ENCODE measurements around the gene TBC1D16. TPM values are rescaled to one million over a fixed set of nuclear protein-coding genes. Genes with fewer than 3 reads are reported as not detected.

TBC1D16 gene
- total RNA-seq, 1 donor, result 37.8 TPM

- DNase-seq (ENCODE audit: low read depth), result no peak
- H3K4me3 ChIP-seq (ENCODE audit: low read depth, low read length), result no peak overlapping the region
- TF ChIP-seq, protein P1, sequence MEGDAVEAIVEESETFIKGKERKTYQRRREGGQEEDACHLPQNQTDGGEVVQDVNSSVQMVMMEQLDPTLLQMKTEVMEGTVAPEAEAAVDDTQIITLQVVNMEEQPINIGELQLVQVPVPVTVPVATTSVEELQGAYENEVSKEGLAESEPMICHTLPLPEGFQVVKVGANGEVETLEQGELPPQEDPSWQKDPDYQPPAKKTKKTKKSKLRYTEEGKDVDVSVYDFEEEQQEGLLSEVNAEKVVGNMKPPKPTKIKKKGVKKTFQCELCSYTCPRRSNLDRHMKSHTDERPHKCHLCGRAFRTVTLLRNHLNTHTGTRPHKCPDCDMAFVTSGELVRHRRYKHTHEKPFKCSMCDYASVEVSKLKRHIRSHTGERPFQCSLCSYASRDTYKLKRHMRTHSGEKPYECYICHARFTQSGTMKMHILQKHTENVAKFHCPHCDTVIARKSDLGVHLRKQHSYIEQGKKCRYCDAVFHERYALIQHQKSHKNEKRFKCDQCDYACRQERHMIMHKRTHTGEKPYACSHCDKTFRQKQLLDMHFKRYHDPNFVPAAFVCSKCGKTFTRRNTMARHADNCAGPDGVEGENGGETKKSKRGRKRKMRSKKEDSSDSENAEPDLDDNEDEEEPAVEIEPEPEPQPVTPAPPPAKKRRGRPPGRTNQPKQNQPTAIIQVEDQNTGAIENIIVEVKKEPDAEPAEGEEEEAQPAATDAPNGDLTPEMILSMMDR (IDR thresholded peaks at IDR 0.05; ENCODE audit: insufficient read depth, low read length), result no peak
Measured at GRCh38 chr17:79922116-79922601, 113.5 kb downstream of the TBC1D16 start.

DNA sequence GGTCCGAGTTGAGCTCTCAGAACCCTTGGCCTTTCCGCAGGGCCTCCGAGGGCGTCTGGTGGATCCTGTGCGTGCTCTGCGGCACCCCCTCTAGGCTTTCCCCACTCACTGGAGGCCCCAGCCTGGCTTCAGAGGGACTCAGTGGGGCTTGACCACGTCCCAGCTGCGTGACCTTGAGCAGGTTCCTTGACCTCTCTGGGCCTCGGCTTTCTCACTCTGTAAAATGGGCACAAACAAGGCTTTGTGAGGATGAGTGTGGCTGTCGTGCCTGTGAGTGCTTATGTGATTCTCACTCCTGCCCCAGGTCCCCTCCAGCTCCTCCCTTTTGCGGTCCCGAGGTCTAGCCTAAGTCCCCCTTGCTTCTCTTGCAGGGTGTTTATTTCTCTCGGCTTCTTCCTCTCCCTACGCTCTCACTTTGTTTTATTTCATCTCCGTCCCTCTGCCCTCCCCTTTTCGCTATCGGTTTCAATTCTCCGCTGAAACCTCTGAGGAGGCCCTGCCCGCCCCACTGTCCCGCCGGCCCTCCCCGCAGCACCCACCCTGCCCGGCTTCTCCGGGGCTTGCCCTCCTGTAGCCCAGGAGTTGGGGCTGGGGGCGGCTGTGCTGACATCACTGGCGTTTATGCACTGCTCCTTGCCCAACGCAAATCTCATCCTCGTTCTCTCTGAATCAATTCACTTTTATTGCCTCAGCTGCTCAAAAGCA, 114.1 kb downstream of the TBC1D16 start:
- DNase-seq (ENCODE audit: low read depth), result no peak
- no peak overlapping the region for H3K4me3 ChIP-seq (ENCODE audit: low read depth, low read length)
- TF ChIP-seq, protein P1 (IDR thresholded peaks at IDR 0.05; ENCODE audit: insufficient read depth, low read length), result no peak

DNA sequence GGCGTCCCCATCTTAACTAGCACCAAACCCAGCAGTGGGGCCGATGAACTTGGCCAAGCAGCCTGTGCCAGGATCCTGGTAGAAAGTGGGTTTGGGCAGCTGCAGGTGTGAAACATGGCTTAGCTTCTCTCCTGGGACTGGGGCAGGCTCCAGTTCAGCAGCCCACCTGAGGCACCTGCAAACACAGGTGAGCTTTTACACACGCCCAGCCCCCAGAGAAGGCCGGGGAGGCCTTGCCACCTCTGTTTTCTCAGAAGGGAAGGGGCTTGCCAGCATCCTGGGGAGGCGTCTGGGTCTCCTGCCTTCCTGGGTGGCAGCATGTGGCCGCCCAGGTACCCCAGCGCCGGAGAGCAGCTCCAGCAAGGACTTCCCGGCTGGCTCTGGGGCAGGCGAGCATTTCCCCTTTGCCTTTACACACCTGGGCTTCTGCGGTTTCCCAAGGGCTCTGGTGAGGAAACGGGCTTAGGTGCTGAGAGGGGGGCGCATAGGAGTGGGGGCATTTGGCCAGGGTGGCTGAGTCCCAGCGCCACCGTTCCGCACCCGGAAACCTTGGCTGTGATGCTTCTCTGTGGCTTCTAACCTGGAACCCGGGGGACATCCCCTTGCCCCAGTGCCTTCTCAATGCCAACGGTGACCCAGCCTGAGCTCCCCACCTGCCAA, 114.8 kb downstream of the TBC1D16 start:
- no peak overlapping the region for H3K4me3 ChIP-seq (ENCODE audit: low read depth, low read length)
- no peak for DNase-seq (ENCODE audit: low read depth)
- TF ChIP-seq, protein P1 (IDR thresholded peaks at IDR 0.05; ENCODE audit: insufficient read depth, low read length), result no peak

- H3K4me3 ChIP-seq (ENCODE audit: low read depth, low read length), result no peak overlapping the region
- TF ChIP-seq, protein P1 (IDR thresholded peaks at IDR 0.05; ENCODE audit: insufficient read depth, low read length), result no peak
Measured at GRCh38 chr17:79919862-79920720, 115.6 kb downstream of the TBC1D16 start.

DNA sequence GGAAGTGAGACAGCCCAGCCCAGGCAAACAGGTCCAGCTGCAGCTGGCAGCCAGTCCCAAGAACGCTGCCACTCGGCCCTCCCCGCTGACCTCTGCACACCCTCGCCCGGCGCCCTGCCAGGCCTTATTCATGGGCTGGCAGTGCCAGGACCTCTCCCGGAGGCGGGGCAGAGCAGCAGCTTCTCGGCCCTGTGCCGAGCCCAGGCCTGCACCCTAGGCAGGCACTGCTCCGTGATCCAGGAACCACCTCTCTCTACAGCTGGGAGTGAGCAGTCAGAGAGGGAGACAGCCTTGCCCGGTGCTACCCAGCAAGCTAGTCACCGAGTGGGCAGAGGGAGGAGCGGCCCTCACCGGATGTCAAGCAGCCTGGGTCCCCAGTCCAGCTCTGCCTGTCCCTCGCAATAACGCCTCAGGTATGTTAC, 116.5 kb downstream of the TBC1D16 start:
- TF ChIP-seq, protein P1 (IDR thresholded peaks at IDR 0.05; ENCODE audit: insufficient read depth, low read length), result no peak
- H3K4me3 ChIP-seq (ENCODE audit: low read depth, low read length), result no peak overlapping the region
- peak; percentile 36 for DNase-seq (ENCODE audit: low read depth)

More at GRCh38 chr17:79919862-79920720, 115.6 kb downstream of the TBC1D16 start:
- DNase-seq (ENCODE audit: low read depth), result no peak

- TF ChIP-seq, protein P1 (IDR thresholded peaks at IDR 0.05; ENCODE audit: insufficient read depth, low read length), result no peak
- H3K4me3 ChIP-seq (ENCODE audit: low read depth, low read length), result no peak overlapping the region
- no peak for DNase-seq (ENCODE audit: low read depth)
Measured at GRCh38 chr17:79918581-79919163, 117.0 kb downstream of the TBC1D16 start.

All from fibroblast of the aortic adventitia (primary cell).